T-helper 2 cell (primary cell): ENCODE results near the gene VAMP7.
"Not testable (repeated sequence)": the region's sequence is repeated elsewhere in the genome, so short reads cannot be mapped to it uniquely, and the experiment has no call there.

ENCODE experiments used
- DNase-seq, 5 experiments: peaks; one replicate each; pipeline versions ENCODE4 v3.0.0 to v3.0.0-alpha.2; 2012 to 2022
- total RNA-seq, 2 donors: gene quantifications; one replicate each; lab custom pipeline; 2026; lab: John Stamatoyannopoulos, UW

VAMP7 gene, protein sequence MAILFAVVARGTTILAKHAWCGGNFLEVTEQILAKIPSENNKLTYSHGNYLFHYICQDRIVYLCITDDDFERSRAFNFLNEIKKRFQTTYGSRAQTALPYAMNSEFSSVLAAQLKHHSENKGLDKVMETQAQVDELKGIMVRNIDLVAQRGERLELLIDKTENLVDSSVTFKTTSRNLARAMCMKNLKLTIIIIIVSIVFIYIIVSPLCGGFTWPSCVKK
- 28.7 to 39.1 reads per million in 2 donors for total RNA-seq

GRCh38 chrX:155881158-155881993, at the start of gene VAMP7:
Gene VAMP7 (plus strand): TSS chrX:155881345. CDS start chrX:155889467, 8,122 bp downstream.
- peak; percentile 56 to 93 (median 72) for DNase-seq

DNA sequence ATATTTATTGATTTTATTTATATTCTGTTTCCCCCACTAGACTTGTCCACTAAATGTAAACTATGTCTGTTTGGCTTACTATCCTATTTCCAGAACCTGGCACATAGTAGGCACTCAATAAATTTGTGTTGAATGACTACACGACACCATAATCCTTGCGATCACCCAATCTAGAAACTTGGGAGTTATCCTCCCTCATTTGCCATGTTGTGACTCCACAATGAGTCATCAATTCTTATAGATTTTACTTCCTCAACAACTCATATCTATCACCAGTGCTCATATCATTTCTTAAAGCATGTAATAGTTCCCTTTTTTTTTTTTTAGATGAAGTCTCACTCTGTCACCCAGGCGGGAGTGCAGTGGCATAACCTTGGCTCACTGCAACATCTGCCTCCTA, 39.9 kb upstream of the VAMP7 start:
- DNase-seq = no peak

DNA sequence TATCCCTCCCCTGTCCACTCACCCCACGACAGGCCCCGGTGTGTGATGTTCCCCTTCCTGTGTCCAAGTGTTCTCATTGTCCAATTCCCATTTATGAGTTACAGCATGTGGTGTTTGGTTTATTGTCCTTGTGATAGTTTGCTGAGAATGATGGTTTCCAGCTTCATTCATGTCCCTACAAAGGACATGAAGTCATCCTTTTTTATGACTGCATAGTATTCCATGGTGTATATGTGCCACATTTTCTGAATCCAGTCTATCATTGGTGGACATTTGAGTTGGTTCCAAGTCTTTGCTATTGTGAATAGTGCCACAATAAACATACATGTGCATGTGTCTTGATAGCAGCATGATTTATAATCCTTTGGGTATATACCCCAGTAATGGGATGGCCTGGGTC, 29.4 kb upstream of the VAMP7 start:
- not testable (repeated sequence) for DNase-seq

DNA sequence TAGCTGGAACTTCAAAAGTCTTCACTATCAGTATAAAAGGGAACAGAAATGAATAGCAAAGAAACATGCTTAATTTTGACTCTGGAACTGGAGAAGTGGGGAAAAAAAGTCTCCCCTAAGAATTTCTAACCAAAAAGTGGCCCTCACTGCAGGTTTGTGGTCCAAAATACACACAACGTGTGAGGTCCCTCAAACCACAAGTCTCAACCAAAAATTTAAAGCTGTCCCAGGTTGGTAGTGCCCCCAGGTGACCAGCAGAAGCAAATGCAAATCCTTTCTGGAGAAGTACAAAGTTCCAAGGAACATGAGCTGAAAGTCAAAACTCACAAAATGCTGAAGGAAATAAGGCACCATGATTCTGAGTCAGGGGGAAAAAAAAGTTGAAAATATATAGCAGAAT, 23.6 kb upstream of the VAMP7 start:
- DNase-seq = no peak

- DNase-seq = no peak
Measured at GRCh38 chrX:155864655-155865054, 16.5 kb upstream of the VAMP7 start.

DNA sequence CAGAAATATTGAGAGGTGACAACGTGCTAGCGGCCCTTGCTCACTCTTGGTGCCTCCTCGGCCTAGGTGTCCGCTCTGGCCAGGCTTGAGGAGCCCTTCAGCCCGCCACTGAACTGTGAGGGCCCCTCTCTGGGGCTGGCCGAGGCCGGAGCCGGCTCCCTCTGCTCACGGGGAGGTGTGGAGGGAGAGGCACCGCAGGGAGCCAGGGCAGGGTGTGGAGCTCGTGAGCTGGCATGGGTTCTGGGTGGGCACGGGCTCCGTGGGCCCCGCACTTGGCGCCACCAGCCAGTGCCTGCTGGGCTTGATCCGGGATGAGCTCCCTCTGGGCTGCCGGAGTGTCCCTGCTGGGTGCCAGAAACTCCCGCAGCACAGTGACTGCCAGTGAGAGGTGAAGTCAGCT, 16.0 kb upstream of the VAMP7 start:
- DNase-seq = no peak

DNA sequence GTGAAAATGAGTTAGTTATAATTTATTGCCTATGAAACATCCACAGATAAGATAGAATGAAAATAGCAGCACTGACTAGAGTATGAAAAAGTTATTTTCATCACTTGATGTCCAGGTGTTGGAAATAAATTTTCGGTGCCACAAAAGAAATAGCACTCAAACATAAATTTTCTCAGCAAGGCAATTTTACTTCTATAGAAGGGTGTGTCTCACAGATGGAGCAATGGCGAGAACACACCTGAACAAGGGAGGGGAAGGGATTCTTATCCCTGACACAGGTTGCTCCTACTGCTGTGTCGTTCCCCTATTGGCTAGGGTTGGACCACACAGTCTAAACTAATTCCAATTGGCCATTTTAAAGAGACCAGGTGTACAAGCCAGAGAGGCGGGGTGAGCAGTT, 13.3 kb upstream of the VAMP7 start:
- no peak for DNase-seq

GRCh38 chrX:155870958-155871357, 10.2 kb upstream of the VAMP7 start:
- DNase-seq = no peak

DNA sequence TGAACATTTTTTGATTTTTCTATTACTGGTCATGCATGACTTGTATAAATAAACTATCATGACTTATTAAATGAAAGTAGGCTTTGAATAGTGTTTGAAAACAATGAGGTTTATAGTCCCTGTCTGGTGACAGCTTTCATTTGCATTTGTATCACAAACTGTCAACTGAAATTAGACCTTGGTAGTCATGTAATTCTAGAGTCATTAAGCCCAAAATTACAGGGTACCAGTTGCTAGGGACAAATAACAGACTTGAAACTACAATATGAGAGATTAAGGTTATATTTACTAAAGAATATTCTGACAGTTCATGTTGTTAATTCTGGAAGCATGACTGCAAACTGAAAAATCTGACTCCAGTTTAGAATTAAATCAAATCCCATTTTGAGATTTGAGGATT, 9.2 kb upstream of the VAMP7 start:
- no peak for DNase-seq

GRCh38 chrX:155873188-155873587, 8.0 kb upstream of the VAMP7 start:
- DNase-seq = no peak

DNA sequence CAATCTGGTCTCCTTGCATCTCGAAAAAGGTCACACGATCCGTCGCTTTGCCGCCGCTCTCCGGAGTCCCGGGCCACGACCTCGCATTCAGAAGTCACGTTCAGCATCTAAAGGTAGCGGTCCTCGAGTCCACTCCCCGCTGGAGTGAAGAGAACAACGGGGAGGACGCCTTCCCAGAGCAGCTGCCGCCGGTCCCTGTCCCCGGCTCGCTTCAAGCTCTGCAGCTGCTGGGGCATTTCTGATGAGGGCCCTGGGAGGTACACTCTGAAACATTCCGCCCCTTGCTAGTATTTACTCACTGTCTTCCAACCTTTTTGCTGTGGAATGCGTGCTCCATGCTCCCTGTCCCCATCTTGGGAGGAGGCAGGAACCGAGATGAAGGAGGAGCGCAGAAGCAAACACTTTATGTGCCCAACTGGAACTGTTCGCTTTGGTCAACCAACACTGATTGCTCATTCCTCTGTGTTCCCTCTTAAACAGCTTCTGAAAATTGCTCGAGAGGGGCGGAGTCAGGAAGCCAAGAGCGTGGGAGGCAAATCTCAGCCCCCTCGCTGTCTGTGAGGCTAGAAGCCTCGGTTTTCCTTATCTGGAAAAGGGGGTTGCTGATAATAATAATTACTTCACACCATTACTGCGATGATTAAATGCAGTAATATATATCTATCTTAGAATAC, 6.4 kb upstream of the VAMP7 start:
- no peak for DNase-seq

- peak in 1 of 5 experiments; percentile 25 for DNase-seq
Measured at GRCh38 chrX:155876704-155877103, 4.4 kb upstream of the VAMP7 start.

DNA sequence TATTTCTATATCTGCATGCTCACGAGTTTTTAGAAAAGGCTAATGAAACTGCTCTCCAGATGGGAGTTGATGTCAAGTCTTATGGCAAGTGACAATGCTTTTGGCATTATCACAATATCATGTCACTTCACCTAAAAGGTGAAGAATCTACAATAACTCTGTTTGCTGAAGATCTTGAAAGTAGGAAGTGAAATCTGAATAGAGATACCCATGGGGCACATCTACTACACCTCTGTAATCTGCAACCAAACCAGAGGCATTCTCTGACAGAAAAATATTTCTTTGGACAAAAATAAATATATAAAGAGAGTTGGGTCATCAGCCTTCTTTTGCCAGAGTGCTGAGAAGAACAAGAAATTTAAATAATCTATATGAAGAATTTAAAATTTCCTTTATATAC, 3.9 kb upstream of the VAMP7 start:
- no peak for DNase-seq

- DNase-seq = peak in 1 of 5 experiments; percentile 13
Measured at GRCh38 chrX:155880586-155881157, 473 bp upstream of the VAMP7 start.

DNA sequence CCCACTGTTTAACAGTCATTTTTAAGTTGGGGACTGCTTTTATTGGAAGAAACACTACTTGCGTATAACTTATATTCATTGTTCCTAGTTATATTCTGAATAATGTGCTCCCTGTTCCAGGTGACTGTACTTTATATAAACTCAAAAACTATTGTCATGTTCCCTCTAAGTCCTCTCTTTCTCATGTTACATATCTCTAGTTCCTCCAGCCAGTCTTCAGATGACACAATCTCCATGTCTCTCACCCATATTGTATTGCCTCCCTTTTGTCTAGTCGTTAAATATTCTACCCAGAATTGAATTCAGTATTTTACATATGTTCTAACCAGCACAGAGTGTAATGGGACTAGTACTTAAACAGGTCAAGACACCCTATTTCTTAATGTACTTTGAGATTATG, 5.3 kb downstream of the VAMP7 start:
- no peak for DNase-seq

DNA sequence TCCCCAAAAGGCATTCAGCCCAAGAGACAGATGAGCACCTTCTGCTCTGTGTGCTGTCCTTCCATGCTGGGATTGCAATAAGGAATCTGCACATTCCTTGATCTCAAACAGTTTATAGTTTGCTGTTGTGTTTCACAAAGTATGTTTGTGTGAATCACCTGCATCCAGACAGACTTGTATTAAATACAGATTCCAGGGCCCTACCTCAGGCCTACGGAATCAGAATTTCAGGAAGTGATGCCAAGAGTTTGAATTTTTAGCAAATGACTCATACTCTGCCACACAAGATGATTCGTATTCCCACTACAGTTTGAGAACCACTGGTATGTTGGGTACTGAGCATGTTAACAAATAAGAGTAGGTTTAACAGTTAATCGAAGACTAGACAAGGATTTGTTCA, 7.0 kb downstream of the VAMP7 start:
- no peak for DNase-seq

DNA sequence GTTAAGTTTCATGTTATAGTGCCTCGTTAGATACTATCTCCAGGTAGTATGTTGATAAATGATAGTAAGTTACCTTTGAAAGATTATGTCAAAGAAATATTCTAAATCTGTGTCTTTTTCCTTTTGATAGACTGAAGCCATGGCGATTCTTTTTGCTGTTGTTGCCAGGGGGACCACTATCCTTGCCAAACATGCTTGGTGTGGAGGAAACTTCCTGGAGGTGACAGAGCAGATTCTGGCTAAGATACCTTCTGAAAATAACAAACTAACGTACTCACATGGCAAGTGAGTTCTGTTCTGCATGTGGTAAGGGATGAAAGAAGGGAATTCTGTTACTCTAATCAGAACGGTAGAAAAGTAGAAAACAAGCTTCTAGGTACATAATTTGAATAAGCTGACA, 8.2 kb downstream of the VAMP7 start:
- no peak for DNase-seq

- no peak for DNase-seq
Measured at GRCh38 chrX:155891446-155892210, 10.5 kb downstream of the VAMP7 start.

DNA sequence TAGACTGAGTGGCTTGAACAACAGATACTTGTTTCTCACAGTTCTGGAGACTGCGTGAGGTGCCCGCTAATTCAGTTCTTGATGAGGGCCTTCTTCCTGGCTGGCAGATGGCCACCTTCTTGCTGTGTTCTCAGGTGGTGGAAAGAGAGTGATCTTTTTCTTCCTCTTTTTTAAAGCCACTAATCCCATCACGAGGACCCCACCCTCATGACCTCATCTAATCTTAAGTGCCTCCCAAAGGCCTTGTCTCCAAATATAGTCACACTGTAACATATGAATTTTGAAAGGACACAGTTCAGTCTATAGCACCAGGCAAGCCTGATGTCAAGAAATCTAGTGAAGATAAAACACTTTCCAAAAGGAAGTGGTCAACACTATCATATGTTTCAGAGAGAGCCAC, 12.4 kb downstream of the VAMP7 start:
- DNase-seq = no peak

DNA sequence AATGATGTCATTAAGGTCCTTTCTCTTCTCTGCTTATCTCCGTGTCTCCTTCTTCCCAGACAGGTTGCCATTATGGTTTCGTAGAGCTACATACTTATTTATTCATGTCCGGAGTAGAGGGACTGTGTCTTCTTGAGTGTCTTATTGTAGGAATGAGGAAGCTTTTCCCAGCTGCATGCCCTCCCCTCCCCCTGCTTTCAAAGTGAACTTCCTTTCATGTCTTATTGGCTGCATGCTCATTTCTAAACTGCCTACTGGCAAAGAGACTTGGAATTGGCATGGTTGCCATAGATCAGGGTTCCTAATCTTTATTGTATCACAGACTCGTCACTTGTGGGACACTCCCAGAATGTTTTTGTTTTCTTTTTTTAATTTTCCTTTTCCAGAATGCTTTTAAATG, 15.4 kb downstream of the VAMP7 start:
- DNase-seq = no peak

- no peak for DNase-seq
Measured at GRCh38 chrX:155899366-155899765, 18.2 kb downstream of the VAMP7 start.

- DNase-seq = no peak
Measured at GRCh38 chrX:155900765-155901164, 19.6 kb downstream of the VAMP7 start.

GRCh38 chrX:155907661-155908060, 26.5 kb downstream of the VAMP7 start:
- DNase-seq = not testable (repeated sequence)
